Measurements from ENCODE around the gene SLC66A3.

DNA sequence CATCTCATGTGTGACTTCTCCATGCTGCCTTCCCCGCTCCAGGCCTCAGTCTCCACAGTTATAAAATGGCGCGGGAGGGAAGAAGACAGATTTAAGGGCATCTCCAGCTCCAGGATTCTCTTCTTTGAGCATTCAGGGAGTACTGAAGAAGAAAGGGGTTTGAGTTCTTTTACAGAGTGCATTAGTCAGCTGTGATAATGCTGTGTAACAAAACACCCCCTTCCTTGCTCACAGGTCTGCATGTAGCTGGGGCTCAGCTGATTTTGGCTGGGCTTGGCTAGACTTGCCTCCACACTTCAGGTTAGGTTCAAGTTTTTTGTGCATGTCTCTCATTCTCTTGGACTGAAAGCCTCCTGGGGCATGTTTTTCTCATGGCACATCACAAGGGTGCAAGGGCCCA, 8.0 kb upstream of the SLC66A3 start:
- TF ChIP-seq POLR2A (IDR thresholded peaks at IDR 0.05) (no peak), CTCF (IDR thresholded peaks at IDR 0.05) (no peak)
